ENCODE results near the gene TMCO4. TPM values are rescaled to one million over a fixed set of nuclear protein-coding genes. Genes with fewer than 3 reads are reported as not detected.

TMCO4 gene
- total RNA-seq, 1 donor from 2014 or later, result 1.8 TPM

DNA sequence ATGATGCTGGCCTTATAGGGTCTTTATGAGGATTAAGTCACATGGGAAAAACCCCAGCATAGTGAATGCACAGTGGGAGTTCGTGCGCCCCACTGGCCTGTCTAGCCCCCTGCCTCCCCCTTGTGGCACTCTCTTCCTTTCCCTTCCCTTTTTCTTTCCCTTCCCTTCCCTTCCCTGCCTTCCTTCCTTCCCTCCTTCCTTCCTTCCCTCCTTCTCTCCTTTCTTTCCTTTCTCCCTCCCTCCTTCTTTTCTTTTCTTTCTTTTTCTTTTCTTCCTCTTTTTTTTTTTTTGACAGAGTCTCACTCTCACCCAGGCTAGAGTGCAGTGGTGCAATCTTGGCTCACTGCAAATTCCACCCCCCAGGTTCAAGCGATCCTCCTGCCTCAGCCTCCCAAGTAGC lies 96.4 kb downstream of the TMCO4 start:
- Mint-ChIP-seq H3K36me3 (ENCODE audit: low read depth, unreplicated experiment) (no peaks in the 10 kb centered on the region), H3K9me3 (ENCODE audit: unreplicated experiment) (no peaks in the 10 kb centered on the region), H3K27ac (ENCODE audit: unreplicated experiment) (no peak overlapping the region), H3K4me3 (ENCODE audit: unreplicated experiment) (no peak overlapping the region), H3K4me1 (ENCODE audit: low read depth, unreplicated experiment) (no peaks in the 10 kb centered on the region), H3K27me3 (ENCODE audit: low read depth, unreplicated experiment) (peaks cover 13% of the 10 kb centered on the region)
- Histone ChIP-seq H4K20me1 (ENCODE audit: insufficient read depth, low read length) (no peaks in the 10 kb centered on the region), H3K4me1 (ENCODE audit: insufficient read depth, low read length) (no peaks in the 10 kb centered on the region), H3K9me3 (ENCODE audit: insufficient read depth, low read depth, low read length) (no peaks in the 10 kb centered on the region), H3K4me3 (ENCODE audit: insufficient read depth, low read depth, low read length) (no peak overlapping the region), H3K4me2 (ENCODE audit: low read length) (no peak overlapping the region), H3K9ac (ENCODE audit: low read length) (no peak overlapping the region), H2AFZ (ENCODE audit: low read depth, low read length) (no peak overlapping the region), H3K27ac (ENCODE audit: low read depth, low read length) (no peak overlapping the region), H3K79me2 (ENCODE audit: insufficient read depth, low read length) (no peaks in the 10 kb centered on the region), H3K36me3 (ENCODE audit: insufficient read depth, low read length) (no peaks in the 10 kb centered on the region), H3K27me3 (ENCODE audit: insufficient read depth, low read length) (no peaks in the 10 kb centered on the region)
- TF ChIP-seq, protein P1, sequence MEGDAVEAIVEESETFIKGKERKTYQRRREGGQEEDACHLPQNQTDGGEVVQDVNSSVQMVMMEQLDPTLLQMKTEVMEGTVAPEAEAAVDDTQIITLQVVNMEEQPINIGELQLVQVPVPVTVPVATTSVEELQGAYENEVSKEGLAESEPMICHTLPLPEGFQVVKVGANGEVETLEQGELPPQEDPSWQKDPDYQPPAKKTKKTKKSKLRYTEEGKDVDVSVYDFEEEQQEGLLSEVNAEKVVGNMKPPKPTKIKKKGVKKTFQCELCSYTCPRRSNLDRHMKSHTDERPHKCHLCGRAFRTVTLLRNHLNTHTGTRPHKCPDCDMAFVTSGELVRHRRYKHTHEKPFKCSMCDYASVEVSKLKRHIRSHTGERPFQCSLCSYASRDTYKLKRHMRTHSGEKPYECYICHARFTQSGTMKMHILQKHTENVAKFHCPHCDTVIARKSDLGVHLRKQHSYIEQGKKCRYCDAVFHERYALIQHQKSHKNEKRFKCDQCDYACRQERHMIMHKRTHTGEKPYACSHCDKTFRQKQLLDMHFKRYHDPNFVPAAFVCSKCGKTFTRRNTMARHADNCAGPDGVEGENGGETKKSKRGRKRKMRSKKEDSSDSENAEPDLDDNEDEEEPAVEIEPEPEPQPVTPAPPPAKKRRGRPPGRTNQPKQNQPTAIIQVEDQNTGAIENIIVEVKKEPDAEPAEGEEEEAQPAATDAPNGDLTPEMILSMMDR (IDR thresholded peaks at IDR 0.05; ENCODE audit: insufficient read depth, low read depth, low read length), result no peak
- no peak for TF ChIP-seq EZH2 (IDR thresholded peaks at IDR 0.05; ENCODE audit: insufficient read depth, low read length)
- no peak for DNase-seq (ENCODE audit: low read depth)
- no peak for FAIRE-seq

DNA sequence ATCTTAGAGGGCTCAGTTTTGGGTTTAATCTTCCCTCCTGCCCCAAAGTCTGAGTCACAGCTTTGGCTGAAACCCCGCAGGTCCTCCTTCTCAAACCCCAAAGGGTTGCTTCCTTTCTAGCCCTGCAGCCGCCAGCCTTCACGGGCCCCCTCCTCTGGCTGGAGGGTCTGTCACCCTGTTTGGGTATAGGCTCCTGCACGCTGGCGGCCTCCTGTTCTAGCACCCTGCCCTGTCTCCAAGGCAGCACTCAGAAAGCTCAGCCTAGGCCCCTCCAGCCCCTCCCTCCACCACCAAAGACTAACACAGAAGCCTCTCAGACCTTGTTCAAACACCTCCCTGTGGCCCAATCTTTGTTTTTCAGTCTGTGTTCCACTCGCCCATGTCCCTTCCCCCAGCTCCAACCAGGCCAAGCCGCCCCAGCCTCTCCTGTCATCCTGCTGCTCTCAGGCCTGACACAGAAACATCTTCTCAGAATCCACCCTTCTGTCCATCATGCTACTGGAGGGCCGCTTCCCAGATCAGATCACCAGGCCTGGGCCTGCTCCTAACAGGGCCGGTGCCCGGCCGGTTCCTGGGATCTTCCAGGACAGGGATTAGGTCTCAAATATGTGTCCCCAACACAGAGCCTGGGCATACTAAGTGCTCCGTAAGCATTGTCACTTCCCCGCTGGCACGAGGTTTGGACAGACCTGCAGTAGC lies 99.5 kb downstream of the TMCO4 start:
- FAIRE-seq (no peak), DNase-seq (ENCODE audit: low read depth) (no peak)
- Histone ChIP-seq H2AFZ (ENCODE audit: low read depth, low read length) (no peak overlapping the region), H3K27me3 (ENCODE audit: insufficient read depth, low read length) (no peaks in the 10 kb centered on the region), H3K4me3 (ENCODE audit: insufficient read depth, low read depth, low read length) (no peak overlapping the region), H3K9me3 (ENCODE audit: insufficient read depth, low read depth, low read length) (no peaks in the 10 kb centered on the region), H3K9ac (ENCODE audit: low read length) (no peak overlapping the region), H4K20me1 (ENCODE audit: insufficient read depth, low read length) (no peaks in the 10 kb centered on the region), H3K27ac (ENCODE audit: low read depth, low read length) (no peak overlapping the region), H3K4me2 (ENCODE audit: low read length) (no peak overlapping the region), H3K79me2 (ENCODE audit: insufficient read depth, low read length) (no peaks in the 10 kb centered on the region), H3K4me1 (ENCODE audit: insufficient read depth, low read length) (no peaks in the 10 kb centered on the region), H3K36me3 (ENCODE audit: insufficient read depth, low read length) (no peaks in the 10 kb centered on the region)
- H3K27me3 Mint-ChIP-seq (ENCODE audit: low read depth, unreplicated experiment), result peaks cover 11% of the 10 kb centered on the region
- no peaks in the 10 kb centered on the region for H3K4me1 Mint-ChIP-seq (ENCODE audit: low read depth, unreplicated experiment)
- no peak overlapping the region for H3K4me3 Mint-ChIP-seq (ENCODE audit: unreplicated experiment)
- TF ChIP-seq, protein P1 (IDR thresholded peaks at IDR 0.05; ENCODE audit: insufficient read depth, low read depth, low read length), result no peak
- no peak for TF ChIP-seq EZH2 (IDR thresholded peaks at IDR 0.05; ENCODE audit: insufficient read depth, low read length)
- H3K36me3 Mint-ChIP-seq (ENCODE audit: low read depth, unreplicated experiment), result no peaks in the 10 kb centered on the region
- H3K27ac Mint-ChIP-seq (ENCODE audit: unreplicated experiment), result no peak overlapping the region
- no peaks in the 10 kb centered on the region for H3K9me3 Mint-ChIP-seq (ENCODE audit: unreplicated experiment)

DNA sequence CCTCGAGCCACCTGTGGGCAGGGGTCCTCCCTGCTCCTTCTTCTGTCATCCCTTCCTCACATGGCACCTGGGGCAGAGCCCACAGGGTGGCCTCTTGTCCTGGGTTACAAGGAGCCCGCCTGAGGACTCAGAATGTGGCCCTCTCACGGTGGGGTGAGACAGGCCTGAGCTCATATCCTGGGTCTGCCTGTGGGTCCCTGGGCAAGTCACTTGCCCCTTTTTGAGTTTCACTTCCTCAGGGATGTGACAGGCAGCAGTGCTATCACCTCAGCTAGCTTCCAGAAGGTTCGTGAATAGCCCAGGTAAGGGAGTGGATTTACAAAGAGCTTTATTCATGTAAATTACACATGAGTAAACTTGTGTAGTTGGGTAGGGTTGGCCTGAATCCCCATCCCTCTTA lies 101.5 kb downstream of the TMCO4 start:
- Histone ChIP-seq H3K9me3 (ENCODE audit: insufficient read depth, low read depth, low read length) (no peaks in the 10 kb centered on the region), H3K4me2 (ENCODE audit: low read length) (no peak overlapping the region), H3K4me1 (ENCODE audit: insufficient read depth, low read length) (no peaks in the 10 kb centered on the region), H3K36me3 (ENCODE audit: insufficient read depth, low read length) (no peaks in the 10 kb centered on the region), H3K27ac (ENCODE audit: low read depth, low read length) (no peak overlapping the region), H4K20me1 (ENCODE audit: insufficient read depth, low read length) (no peaks in the 10 kb centered on the region), H3K4me3 (ENCODE audit: insufficient read depth, low read depth, low read length) (no peak overlapping the region), H3K79me2 (ENCODE audit: insufficient read depth, low read length) (no peaks in the 10 kb centered on the region), H3K27me3 (ENCODE audit: insufficient read depth, low read length) (no peaks in the 10 kb centered on the region), H2AFZ (ENCODE audit: low read depth, low read length) (no peak overlapping the region), H3K9ac (ENCODE audit: low read length) (no peak overlapping the region)
- H3K9me3 Mint-ChIP-seq (ENCODE audit: unreplicated experiment), result no peaks in the 10 kb centered on the region
- FAIRE-seq, result no peak
- no peak overlapping the region for H3K27ac Mint-ChIP-seq (ENCODE audit: unreplicated experiment)
- H3K36me3 Mint-ChIP-seq (ENCODE audit: low read depth, unreplicated experiment), result no peaks in the 10 kb centered on the region
- TF ChIP-seq EZH2 (IDR thresholded peaks at IDR 0.05; ENCODE audit: insufficient read depth, low read length), result no peak
- TF ChIP-seq, protein P1 (IDR thresholded peaks at IDR 0.05; ENCODE audit: insufficient read depth, low read depth, low read length), result no peak
- no peaks in the 10 kb centered on the region for H3K4me1 Mint-ChIP-seq (ENCODE audit: low read depth, unreplicated experiment)
- peaks cover 21% of the 10 kb centered on the region for H3K27me3 Mint-ChIP-seq (ENCODE audit: low read depth, unreplicated experiment)
- H3K4me3 Mint-ChIP-seq (ENCODE audit: unreplicated experiment), result no peak overlapping the region
- no peak for DNase-seq (ENCODE audit: low read depth)
